HEK293T (cell line): ENCODE results near the gene PLCB1.

ENCODE experiments used
- CTCF ChIA-PET: fragments of 350-600 bp; formaldehyde crosslinking; extraction: SDS; loops from one replicate; lab custom pipeline; 2021; ENCODE audit warnings: antibody characterized with exemption, inconsistent platforms; lab: Yijun Ruan, JAX
- POLR2A ChIA-PET: fragments of 350-600 bp; formaldehyde crosslinking; extraction: SDS; loops from one replicate; lab custom pipeline; 2020; ENCODE audit warnings: antibody characterized with exemption, inconsistent platforms; lab: Yijun Ruan, JAX
- DNase-seq: peaks from one replicate; pipeline ENCODE4 v3.0.0; 2012; ENCODE audit warnings: mixed read lengths; ENCODE audit errors: extremely low spot score
- ARNT ChIP-seq: fragments of 450-650 bp; IDR thresholded peaks from 2 replicates; pipeline ENCODE4 v1.6.1; 2017; ENCODE audit warnings: mild to moderate bottlenecking
- BHLHE40 ChIP-seq: fragments of 450-650 bp; IDR thresholded peaks from 2 replicates; pipeline ENCODE4 v1.6.1; 2016; ENCODE audit warnings: mild to moderate bottlenecking, moderate library complexity, borderline replicate concordance
- CTBP1 ChIP-seq: fragments of 450-650 bp; IDR thresholded peaks from 2 replicates; pipeline ENCODE4 v1.6.1; 2016; ENCODE audit warnings: borderline replicate concordance
- ELF4 ChIP-seq: fragments of 450-650 bp; IDR thresholded peaks from 2 replicates; pipeline ENCODE4 v1.6.1; 2017; ENCODE audit warnings: antibody characterized with exemption
- FOXA1 ChIP-seq: fragments of 450-650 bp; IDR thresholded peaks from 2 replicates; pipeline ENCODE4 v1.6.1; 2016; ENCODE audit warnings: mild to moderate bottlenecking
- FOXK2 ChIP-seq: fragments of 450-650 bp; IDR thresholded peaks from 2 replicates; pipeline ENCODE4 v1.6.1; 2016; ENCODE audit warnings: mild to moderate bottlenecking
- FOXM1 ChIP-seq: fragments of 450-650 bp; IDR thresholded peaks from 2 replicates; pipeline ENCODE4 v1.6.1; 2017; ENCODE audit warnings: mild to moderate bottlenecking, borderline replicate concordance
- HDGF ChIP-seq: fragments of 450-650 bp; IDR thresholded peaks from 2 replicates; pipeline ENCODE4 v1.6.1; 2017; ENCODE audit warnings: antibody characterized with exemption, borderline replicate concordance
- L3MBTL2 ChIP-seq: fragments of 450-650 bp; conservative IDR thresholded peaks from 2 replicates; pipeline ENCODE4 v1.6.1; 2016; ENCODE audit warnings: mild to moderate bottlenecking
- LEF1 ChIP-seq: fragments of 450-650 bp; IDR thresholded peaks from 2 replicates; pipeline ENCODE4 v1.6.1; 2017; ENCODE audit warnings: mild to moderate bottlenecking, borderline replicate concordance
- NFRKB ChIP-seq: fragments of 450-650 bp; IDR thresholded peaks from 2 replicates; pipeline ENCODE4 v1.6.1; 2016; ENCODE audit warnings: mild to moderate bottlenecking, moderate library complexity
- PKNOX1 ChIP-seq: fragments of 450-650 bp; IDR thresholded peaks from 2 replicates; pipeline ENCODE4 v1.6.1; 2016
- SP1 ChIP-seq: fragments of 450-650 bp; IDR thresholded peaks from 2 replicates; pipeline ENCODE4 v1.6.1; 2017
- SUZ12 ChIP-seq: fragments of 450-650 bp; IDR thresholded peaks from 2 replicates; pipeline ENCODE4 v1.6.1; 2016; ENCODE audit warnings: mild to moderate bottlenecking
- TARDBP ChIP-seq: fragments of 450-650 bp; IDR thresholded peaks from 2 replicates; pipeline ENCODE4 v1.6.1; 2016
- ZNF384 ChIP-seq: fragments of 450-650 bp; IDR thresholded peaks from 2 replicates; pipeline ENCODE4 v1.6.1; 2016

The PLCB1 gene

GRCh38 chr20:8303651-8304050 lies 171.6 kb downstream of the PLCB1 start:
- ChIA-PET POLR2A (no interaction called here), CTCF (interaction anchor here (0.6 kb wide), 1 partner anchor 210 kb away, joined by 3 read pairs; no protein-coding TSS in a partner anchor)
- no peak for DNase-seq
- no peak for TF ChIP-seq BHLHE40
- no peak for TF ChIP-seq PKNOX1
- no peak for TF ChIP-seq FOXA1
- TF ChIP-seq SP1 = no peak
- no peak for TF ChIP-seq TARDBP
- no peak for TF ChIP-seq ELF4
- TF ChIP-seq FOXM1 = no peak
- no peak for TF ChIP-seq NFRKB
- TF ChIP-seq L3MBTL2 = no peak
- no peak for TF ChIP-seq ZNF384
- no peak for TF ChIP-seq LEF1
- TF ChIP-seq HDGF = no peak
- TF ChIP-seq ARNT = no peak
- no peak for TF ChIP-seq SUZ12
- no peak for TF ChIP-seq FOXK2

DNA sequence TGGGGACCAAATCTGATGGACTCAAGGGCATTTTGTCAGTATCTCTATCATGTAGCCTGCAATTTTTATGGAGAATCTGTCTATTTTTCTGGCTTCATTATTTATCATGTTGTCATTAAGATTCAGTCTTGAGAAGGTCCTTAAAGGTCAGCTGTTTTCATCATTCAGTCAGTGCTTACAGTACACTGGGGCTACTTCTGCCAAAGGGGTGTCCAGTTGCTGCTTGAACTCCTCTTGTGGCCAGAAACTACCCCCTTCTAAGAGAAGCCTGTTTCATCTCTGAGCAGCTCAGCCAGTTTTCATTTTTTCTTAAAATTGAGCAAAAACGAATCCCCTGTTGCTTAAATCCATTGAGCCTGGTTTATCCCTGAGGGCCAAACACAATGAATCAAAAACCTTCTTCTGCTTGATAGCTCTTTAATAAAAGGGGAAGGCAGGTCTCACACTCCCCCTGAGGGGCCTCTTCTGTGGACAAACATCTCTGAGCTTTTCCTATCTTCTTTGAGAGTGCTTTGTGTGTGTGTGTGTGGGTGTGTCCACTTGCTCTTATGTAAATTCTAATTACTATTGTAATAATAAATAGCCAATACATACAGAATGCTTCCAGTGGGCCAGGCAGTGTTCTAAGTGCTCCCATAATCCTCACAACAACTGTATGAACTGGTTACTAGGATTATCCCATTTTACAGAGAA lies 172.2 kb downstream of the PLCB1 start:
- DNase-seq = no peak
- ChIA-PET CTCF (no interaction called here), POLR2A (no interaction called here)
- TF ChIP-seq L3MBTL2 (no peak), FOXK2 (no peak), SP1 (no peak), BHLHE40 (no peak)

DNA sequence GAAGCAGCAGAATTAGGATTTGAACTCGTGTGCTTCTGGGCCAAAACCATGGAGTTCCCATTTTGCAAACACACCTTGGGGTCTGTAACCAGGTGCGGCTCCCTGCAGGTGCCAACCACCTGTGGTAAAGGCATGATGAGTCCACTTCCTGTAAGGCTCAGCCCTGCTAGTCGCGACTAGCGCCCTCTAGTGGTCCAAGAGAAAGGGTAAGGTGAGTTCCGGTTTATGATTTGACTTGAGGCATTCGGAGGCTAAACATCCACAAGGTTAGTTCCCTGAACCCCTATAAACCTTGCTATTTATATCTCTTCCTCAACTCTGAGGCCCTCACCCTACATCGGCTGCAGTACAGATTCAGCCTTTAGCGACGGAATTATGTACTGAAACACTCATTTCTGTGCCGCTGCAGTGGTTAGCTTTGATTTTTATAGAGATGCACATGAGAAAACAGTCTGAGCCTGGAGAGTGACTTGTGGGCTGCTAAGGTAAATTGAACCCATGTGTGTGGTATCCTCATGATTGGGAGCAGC lies 173.4 kb downstream of the PLCB1 start:
- DNase-seq = peak; percentile 63
- TF ChIP-seq NFRKB (no peak), PKNOX1 (no peak), SUZ12 (no peak), CTBP1 (no peak), FOXA1 (no peak), TARDBP (no peak), LEF1 (no peak), HDGF (no peak), SP1 (no peak), FOXK2 (no peak), ZNF384 (no peak), ARNT (no peak)
- POLR2A ChIA-PET = no interaction called here
- CTCF ChIA-PET = no interaction called here

DNA sequence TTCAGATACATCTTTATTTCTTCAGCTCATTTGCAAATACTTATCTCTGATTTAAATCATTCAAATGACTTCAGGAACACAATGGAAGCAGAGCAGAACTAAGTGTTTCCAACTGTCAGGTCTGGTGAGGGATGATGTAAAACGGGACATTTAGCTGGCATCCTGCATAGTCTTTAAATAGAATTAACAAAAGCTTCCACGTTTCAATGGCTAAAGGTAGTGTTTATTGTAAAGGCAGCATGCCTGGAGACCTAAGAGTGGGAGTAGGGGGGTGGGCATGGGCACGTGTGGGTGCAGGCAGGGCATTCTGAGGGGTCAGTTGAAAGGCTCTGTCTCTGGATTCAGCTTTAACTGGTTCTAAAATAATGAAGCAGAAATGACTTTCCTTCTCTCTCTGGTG lies 174.9 kb downstream of the PLCB1 start:
- ChIA-PET CTCF (no interaction called here), POLR2A (no interaction called here)
- DNase-seq = no peak
- TF ChIP-seq CTBP1 (no peak), TARDBP (no peak)

- peak; percentile 46 for DNase-seq
- POLR2A ChIA-PET = no interaction called here
- CTCF ChIA-PET = interaction anchor here (0.5 kb wide), 1 partner anchor 183 kb away, joined by 4 read pairs; no protein-coding TSS in a partner anchor
- TF ChIP-seq PKNOX1 = 0 out of 2 replicates have a peak, but pooled peaks have one; percentile 37
- TF ChIP-seq ELF4 = no peak
Observed at GRCh38 chr20:8309634-8310033, 177.6 kb downstream of the PLCB1 start.

DNA sequence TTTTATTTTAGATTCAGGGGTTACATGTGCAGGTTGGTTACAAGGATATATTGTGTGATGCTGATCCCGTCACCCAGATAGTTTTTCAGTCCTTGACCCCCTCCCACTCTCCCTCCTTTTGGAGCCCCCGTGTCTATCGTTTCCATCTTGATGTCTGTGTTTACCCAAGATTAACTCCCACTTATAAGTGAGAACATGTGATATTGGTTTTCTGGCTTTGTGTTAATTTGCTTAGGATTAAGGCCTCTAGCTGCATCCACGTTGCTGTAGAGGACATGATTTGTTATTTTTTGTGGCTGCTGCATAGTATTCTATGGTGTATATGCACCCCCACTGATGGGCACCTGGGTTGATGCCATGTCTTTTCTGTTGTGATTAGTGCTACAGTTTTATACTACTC lies 178.6 kb downstream of the PLCB1 start:
- POLR2A ChIA-PET = no interaction called here

More for the DNA sequence above, 178.6 kb downstream of the PLCB1 start:
- no peak for DNase-seq
- CTCF ChIA-PET = no interaction called here
- TF ChIP-seq ELF4 (no peak), FOXM1 (no peak), ZNF384 (no peak), TARDBP (no peak), FOXK2 (no peak), NFRKB (no peak), PKNOX1 (no peak)
